ENCODE measurements around the gene PPT2.
A peak's percentile ranks its signal among the peaks of the same experiment; 100 is the strongest.

PPT2 gene

GRCh38 chr6:32127409-32127716 lies 26.6 kb upstream of the PPT2 start:
- TF ChIP-seq CTCF (IDR thresholded peaks at IDR 0.05; ENCODE audit: low read length, missing control alignments), result no peak
- peak overlapping the region; percentile 100 for H3K4me3 ChIP-seq (replicated peaks; ENCODE audit: low read depth, low read length)
- no peak for DNase-seq (ENCODE audit: low read depth)

GRCh38 chr6:32127717-32128592 lies 26.0 kb upstream of the PPT2 start, which contains the start of gene ATF6B:
Gene ATF6B (minus strand): TSS chr6:32128246. CDS start chr6:32128207, 39 bp downstream.
- no peak for TF ChIP-seq CTCF (IDR thresholded peaks at IDR 0.05; ENCODE audit: low read length, missing control alignments)
- peak within 1 kb of the TSS; percentile 100 for H3K4me3 ChIP-seq (replicated peaks; ENCODE audit: low read depth, low read length)
- DNase-seq (ENCODE audit: low read depth), result peak; percentile 100

GRCh38 chr6:32128751-32129296 lies 25.1 kb upstream of the PPT2 start:
- no peak for TF ChIP-seq CTCF (IDR thresholded peaks at IDR 0.05; ENCODE audit: low read length, missing control alignments)
- peak overlapping the region; percentile 77 for H3K4me3 ChIP-seq (replicated peaks; ENCODE audit: low read depth, low read length)
- no peak for DNase-seq (ENCODE audit: low read depth)

GRCh38 chr6:32129297-32130088 lies 24.4 kb upstream of the PPT2 start:
- DNase-seq (ENCODE audit: low read depth), result no peak
- peak overlapping the region; percentile 77 for H3K4me3 ChIP-seq (replicated peaks; ENCODE audit: low read depth, low read length)
- no peak for TF ChIP-seq CTCF (IDR thresholded peaks at IDR 0.05; ENCODE audit: low read length, missing control alignments)

- no peak for DNase-seq (ENCODE audit: low read depth)
- no peak for TF ChIP-seq CTCF (IDR thresholded peaks at IDR 0.05; ENCODE audit: low read length, missing control alignments)
- no peak overlapping the region for H3K4me3 ChIP-seq (replicated peaks; ENCODE audit: low read depth, low read length)
Observed at GRCh38 chr6:32131439-32131948, 22.4 kb upstream of the PPT2 start.

GRCh38 chr6:32132110-32132509 lies 21.8 kb upstream of the PPT2 start:
- no peak for TF ChIP-seq CTCF (IDR thresholded peaks at IDR 0.05; ENCODE audit: low read length, missing control alignments)
- no peak overlapping the region for H3K4me3 ChIP-seq (replicated peaks; ENCODE audit: low read depth, low read length)
- no peak for DNase-seq (ENCODE audit: low read depth)
